ENCODE results near the gene EPHB2. TPM values are rescaled to one million over a fixed set of nuclear protein-coding genes. Genes with fewer than 3 reads are reported as not detected.

EPHB2 gene
- total and polyA plus RNA-seq, 2 of the 13 experiments (the other 11 are each of a cell fraction or from before 2014, with no cell fraction given): 0.03 to 0.11 TPM

DNA sequence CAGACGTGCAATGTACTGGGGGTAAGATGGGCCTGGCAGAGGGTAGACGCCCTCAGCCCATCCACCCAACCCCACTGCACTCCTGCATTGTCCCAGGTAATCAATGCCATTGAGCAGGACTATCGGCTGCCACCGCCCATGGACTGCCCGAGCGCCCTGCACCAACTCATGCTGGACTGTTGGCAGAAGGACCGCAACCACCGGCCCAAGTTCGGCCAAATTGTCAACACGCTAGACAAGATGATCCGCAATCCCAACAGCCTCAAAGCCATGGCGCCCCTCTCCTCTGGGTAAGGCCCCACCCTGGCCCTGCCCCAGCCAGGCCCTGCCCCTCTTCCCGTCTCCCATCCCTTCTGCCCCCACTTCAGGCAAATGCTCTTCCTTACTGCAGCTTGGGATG lies 199.6 kb downstream of the EPHB2 start (continued):
- TF ChIP-seq, protein P1, sequence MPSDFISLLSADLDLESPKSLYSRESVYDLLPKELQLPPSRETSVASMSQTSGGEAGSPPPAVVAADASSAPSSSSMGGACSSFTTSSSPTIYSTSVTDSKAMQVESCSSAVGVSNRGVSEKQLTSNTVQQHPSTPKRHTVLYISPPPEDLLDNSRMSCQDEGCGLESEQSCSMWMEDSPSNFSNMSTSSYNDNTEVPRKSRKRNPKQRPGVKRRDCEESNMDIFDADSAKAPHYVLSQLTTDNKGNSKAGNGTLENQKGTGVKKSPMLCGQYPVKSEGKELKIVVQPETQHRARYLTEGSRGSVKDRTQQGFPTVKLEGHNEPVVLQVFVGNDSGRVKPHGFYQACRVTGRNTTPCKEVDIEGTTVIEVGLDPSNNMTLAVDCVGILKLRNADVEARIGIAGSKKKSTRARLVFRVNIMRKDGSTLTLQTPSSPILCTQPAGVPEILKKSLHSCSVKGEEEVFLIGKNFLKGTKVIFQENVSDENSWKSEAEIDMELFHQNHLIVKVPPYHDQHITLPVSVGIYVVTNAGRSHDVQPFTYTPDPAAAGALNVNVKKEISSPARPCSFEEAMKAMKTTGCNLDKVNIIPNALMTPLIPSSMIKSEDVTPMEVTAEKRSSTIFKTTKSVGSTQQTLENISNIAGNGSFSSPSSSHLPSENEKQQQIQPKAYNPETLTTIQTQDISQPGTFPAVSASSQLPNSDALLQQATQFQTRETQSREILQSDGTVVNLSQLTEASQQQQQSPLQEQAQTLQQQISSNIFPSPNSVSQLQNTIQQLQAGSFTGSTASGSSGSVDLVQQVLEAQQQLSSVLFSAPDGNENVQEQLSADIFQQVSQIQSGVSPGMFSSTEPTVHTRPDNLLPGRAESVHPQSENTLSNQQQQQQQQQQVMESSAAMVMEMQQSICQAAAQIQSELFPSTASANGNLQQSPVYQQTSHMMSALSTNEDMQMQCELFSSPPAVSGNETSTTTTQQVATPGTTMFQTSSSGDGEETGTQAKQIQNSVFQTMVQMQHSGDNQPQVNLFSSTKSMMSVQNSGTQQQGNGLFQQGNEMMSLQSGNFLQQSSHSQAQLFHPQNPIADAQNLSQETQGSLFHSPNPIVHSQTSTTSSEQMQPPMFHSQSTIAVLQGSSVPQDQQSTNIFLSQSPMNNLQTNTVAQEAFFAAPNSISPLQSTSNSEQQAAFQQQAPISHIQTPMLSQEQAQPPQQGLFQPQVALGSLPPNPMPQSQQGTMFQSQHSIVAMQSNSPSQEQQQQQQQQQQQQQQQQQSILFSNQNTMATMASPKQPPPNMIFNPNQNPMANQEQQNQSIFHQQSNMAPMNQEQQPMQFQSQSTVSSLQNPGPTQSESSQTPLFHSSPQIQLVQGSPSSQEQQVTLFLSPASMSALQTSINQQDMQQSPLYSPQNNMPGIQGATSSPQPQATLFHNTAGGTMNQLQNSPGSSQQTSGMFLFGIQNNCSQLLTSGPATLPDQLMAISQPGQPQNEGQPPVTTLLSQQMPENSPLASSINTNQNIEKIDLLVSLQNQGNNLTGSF (CRISPR knock-in tag; IDR thresholded peaks at IDR 0.05): no peak
- TF ChIP-seq CHCHD3 (CRISPR knock-in tag; IDR thresholded peaks at IDR 0.05): no peak

DNA sequence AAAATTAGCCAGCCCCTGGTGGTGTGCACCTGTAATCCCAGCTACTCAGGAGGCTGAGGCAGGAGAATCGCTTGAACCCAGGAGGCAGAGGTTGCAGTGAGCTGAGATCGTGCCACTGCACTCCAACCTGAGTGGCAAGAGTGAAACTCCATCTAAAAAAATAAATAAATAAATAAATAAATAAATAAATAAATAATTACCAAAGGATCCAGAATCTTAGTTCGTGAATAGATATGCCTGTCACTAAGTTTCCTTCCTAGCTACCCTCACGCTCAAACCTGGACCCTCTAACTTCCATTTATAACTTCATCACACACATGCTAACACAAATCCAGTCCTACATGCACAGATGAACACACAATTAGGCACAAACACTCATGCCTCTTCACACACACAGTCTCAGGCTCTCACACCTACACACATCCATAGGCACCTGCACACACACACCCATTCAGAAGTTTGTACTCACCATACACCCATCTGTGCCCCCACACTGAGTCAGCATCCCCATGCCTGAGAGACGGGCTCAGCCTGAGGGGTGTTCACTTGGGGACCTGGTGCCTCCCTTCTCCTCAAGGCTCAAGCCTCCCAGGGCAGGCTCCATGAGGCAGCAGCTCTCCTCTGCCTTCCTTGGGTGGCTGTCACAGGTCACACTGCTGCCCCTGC lies 200.5 kb downstream of the EPHB2 start:
- no peak for DNase-seq (ENCODE audit: low spot score)
- no peak overlapping the region for H3K27ac ChIP-seq (ENCODE audit: extremely low read length, insufficient read depth, low read length)
- H3K79me2 ChIP-seq (ENCODE audit: insufficient read depth, low read length): no peaks in the 10 kb centered on the region
- no peaks in the 10 kb centered on the region for H3K9me3 ChIP-seq (ENCODE audit: low read length)
- H2AFZ ChIP-seq (ENCODE audit: low read length): no peak overlapping the region
- no peak for FAIRE-seq
- intact Hi-C loops (cut with micrococcal nuclease; ENCODE audit: unreplicated experiment) (no loop called here), in situ Hi-C loops (cut with HindIII; ENCODE audit: extremely low pct_ligation_motif_present, low pct_unique_long_range_greater_than_20kb) (no loop called here)
- no peak overlapping the region for H3K9ac ChIP-seq (ENCODE audit: insufficient read depth, low read depth, low read length)
- ChIA-PET CTCF (ENCODE audit: low intra/inter-chr PET ratio, low total read pairs) (no interaction called here), POLR2A (no interaction called here)
- BruUV-seq (replicated peaks): no TSS peak
- H3K36me3 ChIP-seq (replicated peaks in 1 of 2; ENCODE audit: control insufficient read depth in 1 of 2, insufficient read depth in 2 of 2, low read length in 2 of 2): no peaks in the 10 kb centered on the region
- H4K20me1 ChIP-seq (ENCODE audit: insufficient read depth, low read length): no peaks in the 10 kb centered on the region
- H3K4me1 ChIP-seq (ENCODE audit: insufficient read depth, low read length): no peaks in the 10 kb centered on the region
- H3K4me2 ChIP-seq (ENCODE audit: low read depth, low read length): no peak overlapping the region
- no peak for ATAC-seq
- WGBS (ENCODE audit: low lambda C conversion rate): 30% methylated on average over 5 of the region's 5 CpGs
- peaks cover 1 to 19% of the 10 kb centered on the region in 2 experiments; a peak in 3 of 5 replicates for H3K27me3 ChIP-seq (ENCODE audit: control insufficient read depth in 1 of 2, insufficient read depth in 2 of 2, low read length in 2 of 2)
- no peak overlapping the region for H3K4me3 ChIP-seq (replicated peaks in 1 of 3; ENCODE audit: insufficient read depth in 1 of 3, low read depth in 2 of 3, low read length in 3 of 3)
- TF ChIP-seq, protein P2, sequence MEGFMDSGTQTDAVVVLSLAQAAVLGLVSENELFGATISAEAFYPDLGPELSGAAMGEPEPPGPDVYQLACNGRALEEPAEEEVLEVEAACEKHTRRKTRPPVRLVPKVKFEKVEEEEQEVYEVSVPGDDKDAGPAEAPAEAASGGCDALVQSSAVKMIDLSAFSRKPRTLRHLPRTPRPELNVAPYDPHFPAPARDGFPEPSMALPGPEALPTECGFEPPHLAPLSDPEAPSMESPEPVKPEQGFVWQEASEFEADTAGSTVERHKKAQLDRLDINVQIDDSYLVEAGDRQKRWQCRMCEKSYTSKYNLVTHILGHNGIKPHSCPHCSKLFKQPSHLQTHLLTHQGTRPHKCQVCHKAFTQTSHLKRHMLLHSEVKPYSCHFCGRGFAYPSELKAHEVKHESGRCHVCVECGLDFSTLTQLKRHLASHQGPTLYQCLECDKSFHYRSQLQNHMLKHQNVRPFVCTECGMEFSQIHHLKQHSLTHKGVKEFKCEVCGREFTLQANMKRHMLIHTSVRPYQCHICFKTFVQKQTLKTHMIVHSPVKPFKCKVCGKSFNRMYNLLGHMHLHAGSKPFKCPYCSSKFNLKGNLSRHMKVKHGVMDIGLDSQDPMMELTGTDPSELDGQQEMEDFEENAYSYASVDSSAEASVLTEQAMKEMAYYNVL (CRISPR knock-in tag; IDR thresholded peaks at IDR 0.05; ENCODE audit: borderline replicate concordance): no peak
- TF ChIP-seq HHEX (CRISPR knock-in tag; IDR thresholded peaks at IDR 0.05): no peak
- TF ChIP-seq, protein P3, sequence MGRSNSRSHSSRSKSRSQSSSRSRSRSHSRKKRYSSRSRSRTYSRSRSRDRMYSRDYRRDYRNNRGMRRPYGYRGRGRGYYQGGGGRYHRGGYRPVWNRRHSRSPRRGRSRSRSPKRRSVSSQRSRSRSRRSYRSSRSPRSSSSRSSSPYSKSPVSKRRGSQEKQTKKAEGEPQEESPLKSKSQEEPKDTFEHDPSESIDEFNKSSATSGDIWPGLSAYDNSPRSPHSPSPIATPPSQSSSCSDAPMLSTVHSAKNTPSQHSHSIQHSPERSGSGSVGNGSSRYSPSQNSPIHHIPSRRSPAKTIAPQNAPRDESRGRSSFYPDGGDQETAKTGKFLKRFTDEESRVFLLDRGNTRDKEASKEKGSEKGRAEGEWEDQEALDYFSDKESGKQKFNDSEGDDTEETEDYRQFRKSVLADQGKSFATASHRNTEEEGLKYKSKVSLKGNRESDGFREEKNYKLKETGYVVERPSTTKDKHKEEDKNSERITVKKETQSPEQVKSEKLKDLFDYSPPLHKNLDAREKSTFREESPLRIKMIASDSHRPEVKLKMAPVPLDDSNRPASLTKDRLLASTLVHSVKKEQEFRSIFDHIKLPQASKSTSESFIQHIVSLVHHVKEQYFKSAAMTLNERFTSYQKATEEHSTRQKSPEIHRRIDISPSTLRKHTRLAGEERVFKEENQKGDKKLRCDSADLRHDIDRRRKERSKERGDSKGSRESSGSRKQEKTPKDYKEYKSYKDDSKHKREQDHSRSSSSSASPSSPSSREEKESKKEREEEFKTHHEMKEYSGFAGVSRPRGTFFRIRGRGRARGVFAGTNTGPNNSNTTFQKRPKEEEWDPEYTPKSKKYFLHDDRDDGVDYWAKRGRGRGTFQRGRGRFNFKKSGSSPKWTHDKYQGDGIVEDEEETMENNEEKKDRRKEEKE (IDR thresholded peaks at IDR 0.05): no peak
- no peak for TF ChIP-seq FOXJ3 (CRISPR knock-in tag; IDR thresholded peaks at IDR 0.05; ENCODE audit: borderline replicate concordance)
- TF ChIP-seq ZFP1 (CRISPR knock-in tag; IDR thresholded peaks at IDR 0.05): no peak
- TF ChIP-seq ZFAT (CRISPR knock-in tag; conservative IDR thresholded peaks at IDR 0.05): no peak
- no peak for TF ChIP-seq SKI (IDR thresholded peaks at IDR 0.05; ENCODE audit: partially characterized antibody)
- TF ChIP-seq, protein P4, sequence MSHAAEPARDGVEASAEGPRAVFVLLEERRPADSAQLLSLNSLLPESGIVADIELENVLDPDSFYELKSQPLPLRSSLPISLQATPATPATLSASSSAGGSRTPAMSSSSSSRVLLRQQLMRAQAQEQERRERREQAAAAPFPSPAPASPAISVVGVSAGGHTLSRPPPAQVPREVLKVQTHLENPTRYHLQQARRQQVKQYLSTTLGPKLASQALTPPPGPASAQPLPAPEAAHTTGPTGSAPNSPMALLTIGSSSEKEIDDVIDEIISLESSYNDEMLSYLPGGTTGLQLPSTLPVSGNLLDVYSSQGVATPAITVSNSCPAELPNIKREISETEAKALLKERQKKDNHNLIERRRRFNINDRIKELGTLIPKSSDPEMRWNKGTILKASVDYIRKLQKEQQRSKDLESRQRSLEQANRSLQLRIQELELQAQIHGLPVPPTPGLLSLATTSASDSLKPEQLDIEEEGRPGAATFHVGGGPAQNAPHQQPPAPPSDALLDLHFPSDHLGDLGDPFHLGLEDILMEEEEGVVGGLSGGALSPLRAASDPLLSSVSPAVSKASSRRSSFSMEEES (CRISPR knock-in tag; IDR thresholded peaks at IDR 0.05): no peak
- no peak for TF ChIP-seq ZNF17 (CRISPR knock-in tag; IDR thresholded peaks at IDR 0.05)

Data from HepG2 (cell line).